Activated B cell treated with CpG ODN at 0.5 μM for 24 hours (primary cell): Measurements from ENCODE around the gene HADHB. TPM values are rescaled to one million over a fixed set of nuclear protein-coding genes. Genes with fewer than 3 reads are reported as not detected.
"Not testable (repeated sequence)": the region's sequence is repeated elsewhere in the genome, so short reads cannot be mapped to it uniquely, and the experiment has no call there.

Experiments
- ATAC-seq: fragments of 200-7000 bp; cut with Tn5 transposase; one replicate; pipeline ENCODE4 v1.10.0; 2021; ENCODE audit warnings: low read depth, mild to moderate bottlenecking, moderate library complexity
- CTCF ChIA-PET: fragments of 350-600 bp; sonication (Branson Sonifier 250); formaldehyde crosslinking; loops from one replicate; lab custom pipeline; 2021; ENCODE audit warnings: antibody characterized with exemption; lab: Charles Lee
- POLR2A ChIA-PET: fragments of 350-600 bp; sonication (Branson Sonifier 250); formaldehyde crosslinking; loops from one replicate; lab custom pipeline; 2021; ENCODE audit warnings: antibody characterized with exemption; lab: Charles Lee
- DNase-seq: peaks from one replicate; pipeline ENCODE4 v3.0.0; 2022
- H3K27ac Mint-ChIP-seq: one replicate; pipeline ENCODE4 v1.8.0; 2020; ENCODE audit warnings: mixed read lengths
- H3K27me3 Mint-ChIP-seq: one replicate; pipeline ENCODE4 v1.8.0; 2021; ENCODE audit warnings: mixed read lengths
- H3K36me3 Mint-ChIP-seq: one replicate; pipeline ENCODE4 v1.8.0; 2021; ENCODE audit warnings: low read depth, mixed read lengths
- H3K4me1 Mint-ChIP-seq: one replicate; pipeline ENCODE4 v1.8.0; 2021; ENCODE audit warnings: mixed read lengths
- H3K4me3 Mint-ChIP-seq: one replicate; pipeline ENCODE4 v1.8.0; 2020; ENCODE audit warnings: mild to moderate bottlenecking, mixed read lengths
- H3K9me3 Mint-ChIP-seq: one replicate; pipeline ENCODE4 v1.8.0; 2020; ENCODE audit warnings: mixed read lengths
- CTCF ChIP-seq: fragments of 200-600 bp; IDR thresholded peaks from one replicate; pipeline ENCODE4 v1.8.0; 2022; ENCODE audit warnings: antibody characterized with exemption, mild to moderate bottlenecking
- intact Hi-C: fragments of 100-400 bp; cut with micrococcal nuclease; formaldehyde crosslinking; loops from one replicate; pipeline ENCODE4 v1.15.1; 2024
- total RNA-seq: library from RNA; stranded (reverse); gene quantifications from 2 replicates; pipeline ENCODE4 v1.2.3, GENCODE V29; 2022

Gene HADHB
- total RNA-seq, 1 donor from 2014 or later: 65.6 TPM

GRCh38 chr2:26249625-26250024, 4.9 kb downstream of the HADHB start:
- Mint-ChIP-seq H3K36me3 (peaks cover 16% of the 10 kb centered on the region), H3K9me3 (no peaks in the 10 kb centered on the region), H3K4me1 (peaks cover 42% of the 10 kb centered on the region), H3K4me3 (no peak overlapping the region), H3K27me3 (no peaks in the 10 kb centered on the region), H3K27ac (no peak overlapping the region)
- ChIA-PET CTCF (no interaction called here), POLR2A (no interaction called here)
- intact Hi-C loops: no loop called here
- no peak for TF ChIP-seq CTCF
- ATAC-seq (no peak), DNase-seq (no peak)

- Mint-ChIP-seq H3K27me3 (no peaks in the 10 kb centered on the region), H3K36me3 (peaks cover 23% of the 10 kb centered on the region), H3K9me3 (no peaks in the 10 kb centered on the region), H3K27ac (no peak overlapping the region), H3K4me1 (peaks cover 25% of the 10 kb centered on the region), H3K4me3 (no peak overlapping the region)
- no peak for ATAC-seq
- CTCF ChIA-PET: no interaction called here
- POLR2A ChIA-PET: no interaction called here
- DNase-seq: no peak
- intact Hi-C loops: no loop called here
- TF ChIP-seq CTCF: no peak
Measured at GRCh38 chr2:26251893-26252292, 7.2 kb downstream of the HADHB start.

GRCh38 chr2:26255759-26256384, 11.1 kb downstream of the HADHB start:
- Mint-ChIP-seq H3K27ac (no peak overlapping the region), H3K36me3 (peaks cover 53% of the 10 kb centered on the region), H3K27me3 (no peaks in the 10 kb centered on the region), H3K9me3 (no peaks in the 10 kb centered on the region), H3K4me3 (no peak overlapping the region), H3K4me1 (peaks cover 12% of the 10 kb centered on the region)
- no peak for ATAC-seq
- no peak for TF ChIP-seq CTCF
- DNase-seq: no peak
- ChIA-PET CTCF (interaction anchor here (0.8 kb wide), 1 partner anchor 12 kb away, joined by 3 read pairs; no protein-coding TSS in a partner anchor), POLR2A (no interaction called here)
- intact Hi-C loops: no loop called here

- DNase-seq, H3K4me3 Mint-ChIP-seq, H3K9me3 Mint-ChIP-seq, ATAC-seq, H3K27ac Mint-ChIP-seq, H3K4me1 Mint-ChIP-seq, H3K27me3 Mint-ChIP-seq, intact Hi-C loops: not testable (repeated sequence)
- H3K36me3 Mint-ChIP-seq: peaks cover 64% of the 10 kb centered on the region
- CTCF ChIA-PET: interaction anchor here (1.2 kb wide), 1 partner anchor 15 kb away, joined by 3 read pairs; no protein-coding TSS in a partner anchor
- POLR2A ChIA-PET: interaction anchor here (0.6 kb wide), 1 partner anchor 10 kb away, joined by 3 read pairs; no protein-coding TSS in a partner anchor
Measured at GRCh38 chr2:26258836-26259235, 14.1 kb downstream of the HADHB start.

GRCh38 chr2:26268213-26268612, 23.5 kb downstream of the HADHB start:
- CTCF ChIA-PET: no interaction called here
- H3K27me3 Mint-ChIP-seq: no peaks in the 10 kb centered on the region
- no peak for TF ChIP-seq CTCF
- DNase-seq (no peak), ATAC-seq (no peak)
- intact Hi-C loops: no loop called here
- H3K4me3 Mint-ChIP-seq: no peak overlapping the region
- POLR2A ChIA-PET: interaction anchor here (2.3 kb wide), 1 partner anchor 23 kb away, joined by 18 read pairs; the partner anchor contains the start of genes HADHA and HADHB
- H3K27ac Mint-ChIP-seq: no peak overlapping the region
- H3K4me1 Mint-ChIP-seq: peaks cover 18% of the 10 kb centered on the region
- H3K36me3 Mint-ChIP-seq: peaks cover 32% of the 10 kb centered on the region
- no peaks in the 10 kb centered on the region for H3K9me3 Mint-ChIP-seq

GRCh38 chr2:26268670-26269385, 24.1 kb downstream of the HADHB start:
- H3K4me3 Mint-ChIP-seq, ATAC-seq, CTCF ChIA-PET, DNase-seq, H3K27me3 Mint-ChIP-seq, H3K27ac Mint-ChIP-seq, H3K9me3 Mint-ChIP-seq: not testable (repeated sequence)
- Mint-ChIP-seq H3K4me1 (peaks cover 20% of the 10 kb centered on the region), H3K36me3 (peaks cover 30% of the 10 kb centered on the region)
- POLR2A ChIA-PET: interaction anchor here (0.9 to 2.3 kb wide), 3 partner anchors 23 to 84 kb away, joined by 3 to 18 read pairs (median 6); partner anchors contain the start of genes HADHA and HADHB
- intact Hi-C loops: loop anchor here (1.0 kb wide), 1 partner anchor 25 kb away; the partner anchor contains the start of genes HADHA and HADHB
